Panc1 (cell line): ENCODE data around the gene MED12L.

Source experiments
- CTCF ChIP-seq: fragments of 450-650 bp; IDR thresholded peaks from 2 replicates; pipeline ENCODE4 v1.5.1; 2017; ENCODE audit warnings: mild to moderate bottlenecking
- POLR2AphosphoS5 ChIP-seq: IDR thresholded peaks from 2 replicates; pipeline ENCODE4 v1.6.1; 2012; ENCODE audit warnings: mild to moderate bottlenecking, low read depth, low read length, moderate library complexity
- REST ChIP-seq, 2 experiments: IDR thresholded peaks; 2 replicates each; pipeline ENCODE4 v1.6.1; 2011 to 2012; ENCODE audit warnings: low read depth in 2 of 2, control low read depth in 1 of 2, low read length in 1 of 2, mild to moderate bottlenecking in 1 of 2, moderate library complexity in 1 of 2; ENCODE audit not compliant: insufficient read depth in 1 of 2
- SIN3A ChIP-seq: IDR thresholded peaks from 2 replicates; pipeline ENCODE4 v1.6.1; 2012; ENCODE audit warnings: low read depth, mild to moderate bottlenecking, low read length, moderate library complexity, borderline replicate concordance; ENCODE audit not compliant: insufficient read depth

DNA sequence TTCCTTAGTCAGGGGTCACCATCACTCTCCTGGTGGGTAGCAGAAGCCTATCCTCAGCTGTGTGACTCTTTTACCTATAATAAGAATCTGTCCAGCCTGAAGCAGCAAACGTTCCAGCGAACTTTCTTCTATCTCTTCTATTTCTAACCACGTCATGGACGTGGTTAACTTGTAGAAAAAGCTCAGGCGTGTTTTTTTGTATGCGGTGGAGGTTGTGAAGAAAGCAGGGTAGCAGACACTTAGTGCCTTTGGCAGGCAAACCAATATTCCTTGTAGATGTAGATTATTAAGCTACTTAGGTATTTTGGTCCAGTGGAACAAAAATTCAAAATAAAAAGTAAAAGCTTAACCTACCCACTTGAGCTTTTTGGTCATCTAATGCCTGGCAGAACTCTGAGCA is 149.4 kb downstream of the MED12L start:
- TF ChIP-seq CTCF, result no peak
- TF ChIP-seq POLR2AphosphoS5, result no peak
- no peak for TF ChIP-seq REST (IDR thresholded peaks at IDR 0.05; ENCODE audit: insufficient read depth in 1 of 2, low read depth in 2 of 2, low read length in 1 of 2)
- no peak for TF ChIP-seq SIN3A
